ENCODE results near the gene CCDC182.

DNA sequence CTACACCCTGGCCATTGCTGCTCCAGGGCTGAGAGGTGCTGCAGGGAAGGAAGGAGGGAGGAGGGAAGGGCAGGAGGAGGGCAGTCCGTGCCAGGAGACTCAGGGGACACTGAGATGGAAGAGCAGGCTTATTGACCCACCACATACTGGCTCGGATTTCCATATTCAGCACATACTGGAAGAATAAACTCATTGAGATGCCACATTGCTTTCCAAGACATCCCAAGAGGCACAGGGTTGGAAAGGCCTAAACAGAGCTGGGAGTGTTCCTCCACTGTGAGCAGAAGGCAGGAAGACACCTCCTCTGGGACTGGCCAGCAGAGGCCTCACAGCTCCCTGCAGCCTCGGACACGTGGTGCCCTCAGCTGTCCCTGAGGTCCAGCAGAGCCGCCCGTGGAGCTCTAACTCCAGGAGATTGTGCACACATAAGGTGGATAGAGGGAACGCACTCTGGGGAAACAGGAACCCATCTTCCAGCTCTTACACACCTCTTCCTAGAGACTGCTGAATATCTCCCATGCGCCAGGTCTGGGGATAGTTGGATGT is 17.4 kb downstream of the CCDC182 start:
- no peak for TF ChIP-seq GATA2 (IDR thresholded peaks at IDR 0.05; ENCODE audit: low read depth, low read length)
- TF ChIP-seq GATA3 (IDR thresholded peaks at IDR 0.05; ENCODE audit: low read depth, low read length), result no peak

All from SH-SY5Y (cell line).